ENCODE measurements around the gene ATP2A2. TPM values are rescaled to one million over a fixed set of nuclear protein-coding genes. Genes with fewer than 3 reads are reported as not detected.
"Not testable (repeated sequence)": the region's sequence is repeated elsewhere in the genome, so short reads cannot be mapped to it uniquely, and the experiment has no call there.

The ATP2A2 gene
- total RNA-seq, 1 experiment from 2014 or later, result 174 TPM

- H3K9me3 ChIP-seq (ENCODE audit: low read length), result no peaks in the 10 kb centered on the region
- peaks cover 64% of the 10 kb centered on the region for H3K36me3 ChIP-seq (ENCODE audit: low read depth, low read length)
- no peaks in the 10 kb centered on the region for H3F3A ChIP-seq (ENCODE audit: low read length, unreplicated experiment)
- no peaks in the 10 kb centered on the region for H3K4me1 ChIP-seq (ENCODE audit: insufficient read depth, low read length)
- TF ChIP-seq, protein P1, sequence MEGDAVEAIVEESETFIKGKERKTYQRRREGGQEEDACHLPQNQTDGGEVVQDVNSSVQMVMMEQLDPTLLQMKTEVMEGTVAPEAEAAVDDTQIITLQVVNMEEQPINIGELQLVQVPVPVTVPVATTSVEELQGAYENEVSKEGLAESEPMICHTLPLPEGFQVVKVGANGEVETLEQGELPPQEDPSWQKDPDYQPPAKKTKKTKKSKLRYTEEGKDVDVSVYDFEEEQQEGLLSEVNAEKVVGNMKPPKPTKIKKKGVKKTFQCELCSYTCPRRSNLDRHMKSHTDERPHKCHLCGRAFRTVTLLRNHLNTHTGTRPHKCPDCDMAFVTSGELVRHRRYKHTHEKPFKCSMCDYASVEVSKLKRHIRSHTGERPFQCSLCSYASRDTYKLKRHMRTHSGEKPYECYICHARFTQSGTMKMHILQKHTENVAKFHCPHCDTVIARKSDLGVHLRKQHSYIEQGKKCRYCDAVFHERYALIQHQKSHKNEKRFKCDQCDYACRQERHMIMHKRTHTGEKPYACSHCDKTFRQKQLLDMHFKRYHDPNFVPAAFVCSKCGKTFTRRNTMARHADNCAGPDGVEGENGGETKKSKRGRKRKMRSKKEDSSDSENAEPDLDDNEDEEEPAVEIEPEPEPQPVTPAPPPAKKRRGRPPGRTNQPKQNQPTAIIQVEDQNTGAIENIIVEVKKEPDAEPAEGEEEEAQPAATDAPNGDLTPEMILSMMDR (conservative IDR thresholded peaks at IDR 0.05; ENCODE audit: low read depth, low read length), result no peak
- TF ChIP-seq EZH2 (IDR thresholded peaks at IDR 0.05; ENCODE audit: low read length, unreplicated experiment) (no peak), EZH2phosphoT487 (IDR thresholded peaks at IDR 0.05; ENCODE audit: borderline replicate concordance, low read length) (no peak)
- no peaks in the 10 kb centered on the region for H4K20me1 ChIP-seq (ENCODE audit: low read length)
- POLR2A ChIA-PET (ENCODE audit: unreplicated experiment), result no interaction called here
- H3K4me2 ChIP-seq (ENCODE audit: low read length), result no peak overlapping the region
- H2AFZ ChIP-seq (ENCODE audit: low read length), result no peak overlapping the region
- H3K9ac ChIP-seq (ENCODE audit: low read length), result no peak overlapping the region
- H3K4me3 ChIP-seq (ENCODE audit: low read length), result no peak overlapping the region
- no peak for ATAC-seq
- no peak overlapping the region for H3K27ac ChIP-seq (ENCODE audit: low read length)
- TSS peak; percentile 2 for BruUV-seq (replicated peaks)
- intact Hi-C loops (cut with micrococcal nuclease), result no loop called here
- CTCF ChIA-PET, result no interaction called here
- no peaks in the 10 kb centered on the region for H3K9me2 ChIP-seq (replicated peaks; ENCODE audit: low read length)
- H3K27me3 ChIP-seq (ENCODE audit: low read length), result no peaks in the 10 kb centered on the region
- no peak for DNase-seq
- H3K79me2 ChIP-seq (ENCODE audit: low read length), result no peaks in the 10 kb centered on the region
These were observed 92.4 kb downstream of the ATP2A2 start for GRCh38 chr12:110373425-110373824.

DNA sequence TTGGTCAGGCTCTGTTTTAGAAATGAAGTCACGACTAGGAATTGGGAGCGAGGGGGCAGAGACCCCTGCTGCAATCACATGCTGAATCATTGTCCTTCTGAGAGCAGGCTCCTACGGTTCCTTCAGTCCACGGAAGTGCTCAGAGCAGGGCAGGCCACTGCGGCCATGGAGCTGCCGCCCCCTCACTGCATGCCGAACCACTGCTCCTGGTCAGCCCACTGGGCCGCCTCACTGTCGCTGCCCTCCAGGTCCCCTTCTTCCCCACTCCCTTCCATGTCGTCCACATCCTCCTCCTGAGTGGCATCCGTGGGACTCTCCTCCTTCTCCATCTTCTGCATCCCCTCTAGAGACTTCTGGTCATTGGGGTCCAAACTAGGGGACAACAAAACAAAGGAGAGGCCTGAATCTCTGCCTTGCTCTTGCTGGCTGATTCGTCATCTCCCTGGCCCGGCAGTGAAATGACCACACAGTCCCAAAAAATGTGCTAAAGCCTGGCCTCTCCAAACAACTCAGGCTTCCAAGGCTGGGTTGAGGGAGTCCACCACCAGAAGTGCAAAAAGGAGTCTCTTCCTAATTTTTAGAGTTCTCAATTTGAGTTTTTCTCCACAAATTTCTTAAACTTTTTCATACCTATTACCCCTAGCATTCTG lies 93.0 kb downstream of the ATP2A2 start:
- Histone ChIP-seq H3K9me3 (ENCODE audit: low read length) (no peaks in the 10 kb centered on the region), H2AFZ (ENCODE audit: low read length) (no peak overlapping the region), H3K4me1 (ENCODE audit: insufficient read depth, low read length) (no peaks in the 10 kb centered on the region), H3K27me3 (ENCODE audit: low read length) (no peaks in the 10 kb centered on the region), H3K4me2 (ENCODE audit: low read length) (no peak overlapping the region), H3K79me2 (ENCODE audit: low read length) (no peaks in the 10 kb centered on the region), H3K4me3 (ENCODE audit: low read length) (no peak overlapping the region), H4K20me1 (ENCODE audit: low read length) (no peaks in the 10 kb centered on the region), H3K36me3 (ENCODE audit: low read depth, low read length) (peaks cover 69% of the 10 kb centered on the region), H3F3A (ENCODE audit: low read length, unreplicated experiment) (no peaks in the 10 kb centered on the region), H3K27ac (ENCODE audit: low read length) (no peak overlapping the region), H3K9me2 (replicated peaks; ENCODE audit: low read length) (no peaks in the 10 kb centered on the region), H3K9ac (ENCODE audit: low read length) (no peak overlapping the region)
- TF ChIP-seq, protein P1 (conservative IDR thresholded peaks at IDR 0.05; ENCODE audit: low read depth, low read length), result no peak
- TF ChIP-seq EZH2 (IDR thresholded peaks at IDR 0.05; ENCODE audit: low read length, unreplicated experiment), result no peak
- TF ChIP-seq EZH2phosphoT487 (IDR thresholded peaks at IDR 0.05; ENCODE audit: borderline replicate concordance, low read length), result no peak
- DNase-seq (no peak), ATAC-seq (no peak)
- no TSS peak for BruUV-seq (replicated peaks)
- ChIA-PET POLR2A (ENCODE audit: unreplicated experiment) (interaction anchor here (0.6 kb wide), 1 partner anchor 274 kb away, joined by 34 read pairs; no protein-coding TSS in a partner anchor), CTCF (no interaction called here)
- intact Hi-C loops (cut with micrococcal nuclease), result no loop called here

DNA sequence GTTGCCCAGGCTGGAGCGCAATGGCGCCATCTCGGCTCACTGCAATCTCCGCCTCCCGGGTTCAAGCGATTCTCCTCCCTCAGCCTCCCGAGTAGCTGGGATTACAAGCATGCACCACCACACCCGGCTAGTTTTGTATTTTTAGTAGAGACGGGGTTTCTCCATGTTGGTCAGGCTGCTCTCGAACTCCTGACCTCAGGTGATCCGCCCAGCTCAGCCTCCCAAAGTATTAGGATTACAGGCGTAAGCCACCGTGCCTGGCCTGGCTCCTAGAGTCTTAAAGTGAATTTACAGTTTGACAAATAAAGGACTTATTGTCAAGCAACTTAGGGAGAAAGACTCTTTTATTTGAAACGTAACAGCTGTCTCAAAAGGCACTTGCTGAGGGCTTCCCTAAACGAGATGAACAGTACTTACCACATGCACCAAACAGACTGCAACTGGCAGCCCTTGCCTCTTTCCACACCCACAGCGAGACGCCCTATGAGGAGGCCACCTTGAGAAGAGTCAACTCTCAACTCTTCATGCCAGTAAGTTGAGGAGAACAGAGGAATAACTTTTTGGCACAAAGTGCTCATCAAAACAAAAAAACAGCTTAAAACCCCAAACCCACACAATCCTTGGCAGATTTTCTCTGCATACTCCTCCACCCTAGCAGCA lies 97.2 kb downstream of the ATP2A2 start:
- intact Hi-C loops (cut with micrococcal nuclease); H3K27me3 ChIP-seq (ENCODE audit: low read length); H3K9me2 ChIP-seq (replicated peaks; ENCODE audit: low read length); H2AFZ ChIP-seq (ENCODE audit: low read length); DNase-seq; H3K4me1 ChIP-seq (ENCODE audit: insufficient read depth, low read length); H3K4me3 ChIP-seq (ENCODE audit: low read length); H4K20me1 ChIP-seq (ENCODE audit: low read length); H3K9me3 ChIP-seq (ENCODE audit: low read length); CTCF ChIA-PET; H3F3A ChIP-seq (ENCODE audit: low read length, unreplicated experiment); H3K27ac ChIP-seq (ENCODE audit: low read length); ATAC-seq; H3K4me2 ChIP-seq (ENCODE audit: low read length); BruUV-seq (replicated peaks); H3K9ac ChIP-seq (ENCODE audit: low read length); H3K79me2 ChIP-seq (ENCODE audit: low read length): not testable (repeated sequence)
- H3K36me3 ChIP-seq (ENCODE audit: low read depth, low read length), result peaks cover 80% of the 10 kb centered on the region
- POLR2A ChIA-PET (ENCODE audit: unreplicated experiment), result interaction anchor here (0.5 kb wide), 1 partner anchor 461 kb away, joined by 18 read pairs; no protein-coding TSS in a partner anchor
